Germinal center (tissue), 1 donor: ENCODE results near the gene TTC23.
"Not testable (repeated sequence)": the region's sequence is repeated elsewhere in the genome, so short reads cannot be mapped to it uniquely, and the experiment has no call there.

Experiments
- DNase-seq: peaks from one replicate; pipeline ENCODE4 v3.0.0; 2012; ENCODE audit warnings: mixed read lengths, low spot score

Gene TTC23

GRCh38 chr15:99197856-99198255, 51.5 kb downstream of the TTC23 start:
- no peak for DNase-seq

- DNase-seq, result not testable (repeated sequence)
These were observed 57.2 kb downstream of the TTC23 start for GRCh38 chr15:99192181-99192580.

- no peak for DNase-seq
These were observed 61.4 kb downstream of the TTC23 start for GRCh38 chr15:99187936-99188335.

GRCh38 chr15:99185414-99186130, 63.8 kb downstream of the TTC23 start:
- no peak for DNase-seq

- DNase-seq, result no peak
These were observed 66.6 kb downstream of the TTC23 start for GRCh38 chr15:99182791-99183190.

- DNase-seq, result no peak
These were observed 67.8 kb downstream of the TTC23 start for GRCh38 chr15:99181545-99181971.

- DNase-seq, result no peak
These were observed 68.4 kb downstream of the TTC23 start for GRCh38 chr15:99180964-99181306.

GRCh38 chr15:99180086-99180963, 69.1 kb downstream of the TTC23 start:
- DNase-seq, result no peak

GRCh38 chr15:99177679-99178078, 71.7 kb downstream of the TTC23 start:
- DNase-seq, result no peak

- DNase-seq, result no peak
These were observed 72.6 kb downstream of the TTC23 start for GRCh38 chr15:99176757-99177156.

GRCh38 chr15:99174567-99175395, 74.6 kb downstream of the TTC23 start:
- no peak for DNase-seq

GRCh38 chr15:99172989-99173388, 76.4 kb downstream of the TTC23 start:
- no peak for DNase-seq

GRCh38 chr15:99172171-99172570, 77.2 kb downstream of the TTC23 start:
- DNase-seq, result no peak

GRCh38 chr15:99170476-99171065, 78.8 kb downstream of the TTC23 start:
- no peak for DNase-seq

- DNase-seq, result no peak
These were observed 79.5 kb downstream of the TTC23 start for GRCh38 chr15:99169769-99170311.

GRCh38 chr15:99168601-99169580, 80.5 kb downstream of the TTC23 start:
- peak; percentile 27 for DNase-seq

GRCh38 chr15:99167640-99168039, 81.7 kb downstream of the TTC23 start:
- no peak for DNase-seq

GRCh38 chr15:99167201-99167600, 82.2 kb downstream of the TTC23 start:
- DNase-seq, result no peak

- no peak for DNase-seq
These were observed 83.3 kb downstream of the TTC23 start for GRCh38 chr15:99165956-99166689.
